GM19467 (cell line): Measurements from ENCODE around the gene DYSF.
"Not testable (repeated sequence)": the region's sequence is repeated elsewhere in the genome, so short reads cannot be mapped to it uniquely, and the experiment has no call there.

Experiments
- ATAC-seq: cut with Tn5 transposase; IDR thresholded peaks from one replicate; pipeline ENCODE4 v1.9.1; 2021; ENCODE audit warnings: mild to moderate bottlenecking, moderate library complexity; ENCODE audit not compliant: unreplicated experiment

Gene DYSF

GRCh38 chr2:71469403-71470398 is 16.3 kb downstream of the DYSF start:
- ATAC-seq = no peak

GRCh38 chr2:71471276-71471675 is 17.9 kb downstream of the DYSF start:
- no peak for ATAC-seq

- no peak for ATAC-seq
Measured at GRCh38 chr2:71472019-71472418, 18.7 kb downstream of the DYSF start.

DNA sequence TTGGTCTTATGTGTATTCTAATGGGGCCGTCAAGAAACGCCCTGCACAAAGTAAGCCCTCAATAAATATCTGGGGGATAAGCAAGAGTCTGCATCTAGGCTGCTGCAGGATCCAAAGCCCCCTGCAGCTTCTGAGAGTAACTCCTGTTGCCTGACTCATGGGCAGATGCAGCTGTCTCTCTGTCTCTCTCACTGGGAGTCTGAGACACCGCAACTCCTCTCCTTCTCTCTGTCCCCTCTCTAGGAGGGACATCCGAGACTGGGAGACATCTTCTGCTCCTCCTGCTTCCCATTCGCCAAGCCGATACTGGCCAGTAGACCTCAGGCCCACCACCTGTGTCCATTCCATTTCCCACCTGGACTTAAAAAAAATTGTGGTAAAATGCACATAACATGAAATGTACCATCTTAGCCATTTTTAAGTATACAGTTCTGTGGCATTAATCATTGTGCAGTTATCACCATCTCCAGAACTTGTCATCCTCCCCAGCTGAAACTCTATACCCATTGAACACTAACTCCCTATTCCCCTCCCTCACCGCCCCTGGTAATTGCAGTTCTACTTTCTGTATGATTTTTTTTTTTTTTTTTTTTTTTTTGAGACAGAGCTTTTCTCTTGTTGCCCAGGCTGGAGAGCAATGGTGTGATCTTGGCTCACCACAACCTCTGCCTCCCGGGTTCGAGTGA is 20.1 kb downstream of the DYSF start:
- ATAC-seq = no peak

DNA sequence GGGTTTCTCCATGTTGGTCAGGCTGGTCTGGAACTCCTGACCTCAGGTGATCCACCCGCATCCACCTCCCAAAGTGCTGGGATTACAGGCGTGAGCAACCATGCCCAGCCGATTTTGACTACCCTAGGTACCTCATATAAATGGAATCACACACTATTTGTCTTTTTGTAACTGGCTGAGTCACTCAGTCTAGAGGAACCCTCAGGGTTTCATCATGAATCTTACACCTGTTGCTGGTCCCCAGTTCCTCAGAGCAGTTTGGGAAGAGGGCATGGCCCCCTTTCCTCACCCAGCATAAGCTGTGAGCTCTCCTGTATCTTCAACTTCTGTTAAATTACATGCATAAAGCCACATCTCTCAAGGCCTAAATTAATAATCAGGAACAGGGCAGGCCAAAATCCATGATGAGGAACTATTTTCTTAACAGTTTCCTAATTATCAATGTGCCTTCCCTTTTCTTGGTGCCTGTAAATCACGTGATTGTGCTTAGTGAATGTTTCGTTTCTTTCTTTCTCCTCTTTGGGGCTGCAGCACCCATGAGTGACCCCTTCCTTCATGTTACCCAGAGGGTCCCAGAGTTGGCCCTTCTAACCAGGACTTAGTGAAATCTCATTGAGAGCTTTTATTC is 20.9 kb downstream of the DYSF start:
- ATAC-seq = no peak

DNA sequence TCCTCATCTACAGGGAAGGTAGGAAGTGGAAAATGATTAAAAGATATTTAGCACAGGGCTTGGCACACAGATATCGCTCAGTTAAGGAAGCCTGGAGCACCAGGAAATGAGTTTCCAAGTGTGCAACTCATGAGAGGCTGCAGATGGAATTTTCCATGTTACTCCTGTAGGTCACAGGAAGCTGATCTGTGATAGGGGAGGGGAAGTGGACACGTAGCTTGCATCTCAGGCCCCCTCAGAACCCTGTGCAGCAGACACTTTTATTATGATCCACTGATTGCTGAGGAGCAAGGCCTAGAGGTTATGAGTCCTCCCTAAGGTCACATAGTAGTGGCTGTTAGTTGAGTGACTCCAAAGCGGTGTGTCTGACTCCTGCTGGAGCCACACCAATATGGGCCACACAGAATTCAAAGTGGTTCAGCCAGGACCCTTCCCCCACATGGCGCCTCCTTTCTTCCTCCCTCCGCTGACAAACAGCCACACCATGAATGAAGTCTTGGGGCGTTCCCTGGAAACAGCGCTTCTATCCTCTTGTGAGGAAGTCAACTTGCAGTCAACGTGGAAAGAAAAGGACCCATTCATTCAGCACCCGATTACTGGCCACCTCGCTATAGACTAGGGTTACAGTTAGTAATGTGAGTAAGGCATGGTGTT is 21.5 kb downstream of the DYSF start:
- no peak for ATAC-seq

DNA sequence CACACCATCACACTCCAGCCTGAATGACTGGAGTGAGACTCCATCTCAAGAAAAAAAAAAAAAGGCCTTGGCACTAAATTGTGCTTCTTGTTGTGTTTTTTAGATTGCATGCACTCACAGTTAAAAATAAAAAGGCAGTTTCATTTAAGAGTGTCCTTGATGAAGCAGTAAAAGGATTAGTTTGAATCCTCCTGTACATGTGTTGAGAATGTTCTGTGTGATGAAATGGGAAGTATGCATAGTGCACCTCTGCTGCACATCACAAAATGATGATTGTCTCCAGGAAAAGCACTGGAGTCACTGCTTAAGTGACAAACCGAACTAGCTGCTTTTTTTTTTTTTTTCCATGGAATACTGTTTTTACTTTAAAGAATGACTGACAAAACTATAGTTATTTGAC is 23.1 kb downstream of the DYSF start:
- no peak for ATAC-seq

- no peak for ATAC-seq
Measured at GRCh38 chr2:71477231-71477691, 23.9 kb downstream of the DYSF start.

DNA sequence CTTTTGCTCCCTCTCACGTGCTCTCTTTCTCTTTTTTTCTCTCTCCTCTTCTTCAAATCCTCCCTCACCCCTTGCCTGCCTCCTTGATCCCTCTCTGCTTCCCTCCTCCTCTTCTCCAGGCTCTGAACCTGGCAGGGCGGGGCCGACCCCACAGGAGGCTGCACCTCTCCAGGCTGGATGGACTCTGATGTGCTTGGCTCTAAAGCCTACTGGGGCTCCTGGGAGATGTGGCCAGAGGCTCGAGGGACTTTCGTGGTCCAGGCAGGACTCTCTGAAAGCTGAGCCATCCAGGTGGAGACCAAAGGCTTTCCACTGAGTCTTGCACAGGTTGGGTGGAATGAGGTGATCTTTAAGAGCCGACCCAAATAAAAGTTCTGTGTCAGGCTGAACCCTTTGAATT is 25.4 kb downstream of the DYSF start:
- ATAC-seq = no peak

GRCh38 chr2:71479261-71479660 is 25.9 kb downstream of the DYSF start:
- ATAC-seq = no peak

GRCh38 chr2:71481111-71481510 is 27.8 kb downstream of the DYSF start:
- no peak for ATAC-seq

DNA sequence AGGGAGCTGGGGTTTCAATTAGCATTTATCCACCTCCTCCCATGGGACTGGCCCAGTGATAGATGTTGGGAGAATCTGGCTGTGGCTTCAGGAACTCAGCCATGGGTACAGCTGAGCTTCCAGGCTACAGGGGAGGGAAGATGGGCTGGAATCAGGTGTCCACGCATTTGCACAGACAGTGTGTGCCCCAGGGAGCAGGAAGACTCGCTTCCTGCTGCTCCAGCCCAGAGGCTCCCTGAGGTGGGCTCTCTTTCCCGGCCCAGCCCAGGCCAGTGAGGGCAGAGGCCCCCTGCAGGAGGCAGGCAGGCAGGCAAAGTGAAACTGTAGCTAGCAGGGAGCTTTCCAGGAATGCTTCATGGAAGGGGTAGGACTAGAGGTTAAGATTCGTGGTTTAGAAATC is 28.7 kb downstream of the DYSF start:
- ATAC-seq = no peak

GRCh38 chr2:71483246-71483645 is 29.9 kb downstream of the DYSF start:
- ATAC-seq = no peak

DNA sequence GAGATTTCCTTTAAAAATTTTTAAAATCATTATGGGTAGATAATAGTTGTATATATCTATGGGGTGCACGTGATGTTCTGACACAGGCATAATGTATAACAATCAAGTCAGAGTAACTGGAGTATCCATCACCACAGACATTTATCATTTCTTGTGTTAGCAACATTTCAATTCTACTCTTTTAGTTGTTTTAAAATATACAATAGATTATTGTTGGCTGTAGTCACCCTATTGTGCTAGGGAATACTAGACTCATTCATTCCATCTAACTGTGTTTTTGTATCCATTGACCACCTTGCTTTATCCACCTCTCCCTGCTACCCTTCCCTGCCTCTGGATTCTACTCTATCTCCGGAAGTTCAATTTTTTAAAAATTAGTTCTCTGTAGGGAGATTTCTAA is 31.0 kb downstream of the DYSF start:
- no peak for ATAC-seq

- ATAC-seq = no peak
Measured at GRCh38 chr2:71486881-71487640, 33.7 kb downstream of the DYSF start.

DNA sequence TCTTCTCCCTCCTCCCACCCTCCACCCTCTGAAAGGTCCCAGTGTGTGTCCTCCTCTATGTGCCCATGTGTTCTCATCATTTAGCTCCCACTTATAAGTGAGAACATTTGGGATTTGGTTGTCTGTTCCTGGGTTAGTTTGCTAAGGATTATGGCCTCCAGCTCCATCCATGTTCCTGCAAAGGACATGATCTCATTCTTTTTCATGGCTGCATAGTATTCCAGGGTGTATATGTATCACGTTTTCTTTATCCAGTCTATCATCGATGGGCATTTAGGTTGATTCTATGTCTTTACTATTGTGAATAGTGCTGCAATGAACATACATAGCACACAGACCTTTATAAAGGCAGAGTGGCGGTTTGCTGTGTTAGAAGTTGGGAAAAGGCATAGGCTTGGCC is 38.2 kb downstream of the DYSF start:
- ATAC-seq = not testable (repeated sequence)

- no peak for ATAC-seq
Measured at GRCh38 chr2:71492112-71492511, 38.8 kb downstream of the DYSF start.

GRCh38 chr2:71494091-71494490 is 40.7 kb downstream of the DYSF start:
- ATAC-seq = no peak

GRCh38 chr2:71494523-71495155 is 41.3 kb downstream of the DYSF start:
- no peak for ATAC-seq
